Trophoblast cell (in vitro differentiated cells and primary cell): ENCODE results near the gene SHANK1.

ENCODE experiments used
- DNase-seq, 2 donors: peaks; one replicate each; pipeline ENCODE4 v3.0.0-alpha.2; 2016
- H2AFZ ChIP-seq: 2 replicates; pipeline ENCODE4 v1.6.1; 2013; ENCODE audit warnings: low read length, moderate library complexity, mild to moderate bottlenecking; ENCODE audit not compliant: insufficient read depth, poor library complexity
- H2AK5ac ChIP-seq: 2 replicates; pipeline ENCODE4 v1.6.1; 2013; ENCODE audit warnings: mild to moderate bottlenecking, low read length
- H2BK120ac ChIP-seq: 2 replicates; pipeline ENCODE4 v1.6.1; 2013; ENCODE audit warnings: low read length, mild to moderate bottlenecking, moderate library complexity; ENCODE audit not compliant: insufficient read depth, poor library complexity
- H2BK12ac ChIP-seq: 2 replicates; pipeline ENCODE4 v1.6.1; 2013; ENCODE audit warnings: mild to moderate bottlenecking, low read length, moderate library complexity
- H2BK5ac ChIP-seq: 2 replicates; pipeline ENCODE4 v1.6.1; 2013; ENCODE audit warnings: low read length, low read depth, moderate library complexity, mild to moderate bottlenecking; ENCODE audit not compliant: poor library complexity
- H3K14ac ChIP-seq: 2 replicates; pipeline ENCODE4 v1.6.1; 2013; ENCODE audit warnings: mild to moderate bottlenecking, low read length
- H3K18ac ChIP-seq: 2 replicates; pipeline ENCODE4 v1.6.1; 2013; ENCODE audit warnings: mild to moderate bottlenecking, low read length
- H3K23ac ChIP-seq: 2 replicates; pipeline ENCODE4 v1.6.1; 2013; ENCODE audit warnings: low read length
- H3K27ac ChIP-seq: 2 replicates; pipeline ENCODE4 v1.5.1; 2013; ENCODE audit warnings: low read depth, mild to moderate bottlenecking, inconsistent platforms, low read length, moderate library complexity
- H3K27me3 ChIP-seq: 2 replicates; pipeline ENCODE4 v1.6.1; 2013; ENCODE audit warnings: inconsistent platforms, mild to moderate bottlenecking, low read length, moderate library complexity; ENCODE audit not compliant: insufficient read depth
- H3K36me3 ChIP-seq, 2 experiments: 1 replicate in 1 of 2; 2 replicates in 1 of 2; pipeline ENCODE4 v1.6.1; 2013; ENCODE audit warnings: low read length in 2 of 2, mild to moderate bottlenecking in 2 of 2, moderate library complexity in 1 of 2; ENCODE audit not compliant: insufficient read depth in 2 of 2, control insufficient read depth in 1 of 2
- H3K4ac ChIP-seq: 2 replicates; pipeline ENCODE4 v1.6.1; 2013; ENCODE audit warnings: low read depth, mild to moderate bottlenecking, low read length, moderate library complexity
- H3K4me1 ChIP-seq, 2 experiments: 1 replicate in 1 of 2; 2 replicates in 1 of 2; pipeline ENCODE4 v1.6.1; 2013; ENCODE audit warnings: low read length in 2 of 2, mild to moderate bottlenecking in 2 of 2, moderate library complexity in 1 of 2; ENCODE audit not compliant: insufficient read depth in 2 of 2, control insufficient read depth in 1 of 2
- H3K4me2 ChIP-seq: 2 replicates; pipeline ENCODE4 v1.6.1; 2013; ENCODE audit warnings: inconsistent platforms, mild to moderate bottlenecking, low read length, moderate library complexity
- H3K4me3 ChIP-seq: 2 replicates; pipeline ENCODE4 v1.5.1; 2013; ENCODE audit warnings: mild to moderate bottlenecking, low read depth, low read length, inconsistent platforms
- H3K79me1 ChIP-seq: one replicate; pipeline ENCODE4 v1.6.1; 2013; ENCODE audit warnings: low read length
- H3K79me2 ChIP-seq: 2 replicates; pipeline ENCODE4 v1.6.1; 2013; ENCODE audit warnings: low read length, mild to moderate bottlenecking; ENCODE audit not compliant: control insufficient read depth, insufficient read depth, poor library complexity
- H3K9ac ChIP-seq: 2 replicates; pipeline ENCODE4 v1.6.1; 2013; ENCODE audit warnings: mild to moderate bottlenecking, low read length
- H3K9me3 ChIP-seq: 2 replicates; pipeline ENCODE4 v1.6.1; 2013; ENCODE audit warnings: low read depth, mild to moderate bottlenecking, control low read depth, inconsistent platforms, low read length; ENCODE audit not compliant: insufficient read depth
- H4K12ac ChIP-seq: 2 replicates; pipeline ENCODE4 v1.6.1; 2013; ENCODE audit warnings: low read depth, mild to moderate bottlenecking, low read length, moderate library complexity
- H4K8ac ChIP-seq: 2 replicates; pipeline ENCODE4 v1.6.1; 2013; ENCODE audit warnings: low read depth, mild to moderate bottlenecking, low read length, moderate library complexity
- H4K91ac ChIP-seq: one replicate; pipeline ENCODE4 v1.6.1; 2013; ENCODE audit warnings: low read depth, mild to moderate bottlenecking, low read length, moderate library complexity
- whole genome bisulfite sequencing: extraction: QIAGEN DNeasy Blood & Tissue Kit; methylation state at CpG from one replicate; pipeline ENCODE4 v1.1.7; 2013; ENCODE audit warnings: missing lambda C conversion rate; ENCODE audit not compliant: insufficient read length, insufficient coverage; ENCODE audit errors: extremely low coverage; 5-methylcytosine and 5-hydroxymethylcytosine counted together

The SHANK1 gene

DNA sequence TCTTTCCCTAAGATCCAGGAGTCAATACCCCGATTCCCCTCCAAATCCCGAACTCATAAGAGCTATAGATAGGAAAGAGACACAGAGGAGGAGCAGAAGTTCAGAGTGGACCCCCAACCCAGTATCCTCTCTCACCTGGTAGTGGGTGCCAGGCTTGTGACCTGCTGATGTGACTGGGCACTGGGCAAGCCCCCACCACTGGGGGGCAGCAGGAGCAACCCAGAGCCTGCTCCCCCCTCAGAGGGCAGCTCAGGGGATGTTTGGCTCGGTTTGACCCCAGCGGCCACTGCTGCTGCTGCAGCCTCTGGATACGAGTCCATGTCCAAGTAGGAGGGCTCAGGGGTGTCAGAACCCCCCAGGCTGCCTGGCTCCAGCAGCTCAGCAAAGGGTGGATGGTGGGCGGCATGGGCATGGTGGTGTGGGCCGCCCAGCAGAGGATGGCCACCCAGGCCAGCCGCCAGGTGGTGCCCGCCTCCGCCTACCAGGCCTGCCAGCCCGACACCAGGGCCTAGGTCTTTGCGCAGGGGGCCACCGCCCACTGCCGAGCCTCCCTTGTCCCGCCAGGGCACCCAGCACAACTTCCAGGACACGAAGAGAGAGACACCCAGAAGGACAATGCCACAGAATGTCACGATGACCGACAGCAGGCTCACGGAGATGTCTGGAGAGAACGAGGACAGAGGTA, 87.3 kb downstream of the SHANK1 start:
- Histone ChIP-seq H2BK5ac (no peak overlapping the region), H3K79me2 (no peaks in the 10 kb centered on the region), H4K91ac (no peak overlapping the region), H3K4ac (no peak overlapping the region), H3K4me3 (no peak overlapping the region), H3K9ac (no peak overlapping the region), H2BK12ac (no peak overlapping the region), H4K8ac (no peak overlapping the region), H3K9me3 (peaks cover 16% of the 10 kb centered on the region), H3K4me1 (no peaks in the 10 kb centered on the region), H3K36me3 (no peaks in the 10 kb centered on the region), H3K18ac (no peak overlapping the region), H3K14ac (no peak overlapping the region), H3K4me2 (no peak overlapping the region), H3K23ac (no peak overlapping the region), H2AK5ac (no peak overlapping the region), H2BK120ac (no peak overlapping the region), H2AFZ (no peak overlapping the region), H3K27ac (no peak overlapping the region), H3K79me1 (no peaks in the 10 kb centered on the region), H3K27me3 (peaks cover 1% of the 10 kb centered on the region), H4K12ac (no peak overlapping the region)
- WGBS, result no CpG with 5 or more reads among the region's 20 CpGs
- DNase-seq, result no peak

- H4K91ac ChIP-seq, result no peak overlapping the region
- peaks cover 5% of the 10 kb centered on the region for H3K9me3 ChIP-seq
These were observed 89.8 kb downstream of the SHANK1 start for GRCh38 chr19:50629801-50630200.

GRCh38 chr19:50629194-50629593, 90.4 kb downstream of the SHANK1 start:
- no peak overlapping the region for H2BK12ac ChIP-seq
- H2BK5ac ChIP-seq, result no peak overlapping the region
- H3K27ac ChIP-seq, result no peak overlapping the region
- H3K9ac ChIP-seq, result no peak overlapping the region
- no peak overlapping the region for H3K4me3 ChIP-seq
- no peak overlapping the region for H2AK5ac ChIP-seq
- no peaks in the 10 kb centered on the region for H3K79me2 ChIP-seq
- H3K4me1 ChIP-seq, result no peaks in the 10 kb centered on the region
- H3K36me3 ChIP-seq, result no peaks in the 10 kb centered on the region
- DNase-seq, result no peak
- no peak overlapping the region for H3K4ac ChIP-seq
- H3K9me3 ChIP-seq, result peaks cover 2% of the 10 kb centered on the region
- H4K91ac ChIP-seq, result no peak overlapping the region
- H3K14ac ChIP-seq, result no peak overlapping the region
- H3K23ac ChIP-seq, result no peak overlapping the region
- no peak overlapping the region for H2AFZ ChIP-seq
- no peak overlapping the region for H3K18ac ChIP-seq
- H3K27me3 ChIP-seq, result peaks cover 1% of the 10 kb centered on the region
- WGBS, result no CpG with 5 or more reads among the region's 20 CpGs
- no peaks in the 10 kb centered on the region for H3K79me1 ChIP-seq
- H2BK120ac ChIP-seq, result no peak overlapping the region
- no peak overlapping the region for H4K8ac ChIP-seq
- no peak overlapping the region for H4K12ac ChIP-seq
- no peak overlapping the region for H3K4me2 ChIP-seq

More at GRCh38 chr19:50629801-50630200, 89.8 kb downstream of the SHANK1 start:
- Histone ChIP-seq H3K27ac (no peak overlapping the region), H3K27me3 (peaks cover 1% of the 10 kb centered on the region), H3K4ac (no peak overlapping the region), H2BK12ac (no peak overlapping the region), H3K79me1 (no peaks in the 10 kb centered on the region), H2AK5ac (no peak overlapping the region), H3K4me1 (no peaks in the 10 kb centered on the region), H3K4me3 (peak overlapping the region; percentile 36), H2BK5ac (no peak overlapping the region), H3K79me2 (no peaks in the 10 kb centered on the region), H3K14ac (no peak overlapping the region), H2BK120ac (no peak overlapping the region), H3K9ac (no peak overlapping the region), H2AFZ (no peak overlapping the region), H4K8ac (no peak overlapping the region), H4K12ac (no peak overlapping the region), H3K4me2 (no peak overlapping the region), H3K18ac (no peak overlapping the region), H3K23ac (no peak overlapping the region), H3K36me3 (no peaks in the 10 kb centered on the region)
- no peak for DNase-seq
- WGBS, result no CpG with 5 or more reads among the region's 14 CpGs

DNA sequence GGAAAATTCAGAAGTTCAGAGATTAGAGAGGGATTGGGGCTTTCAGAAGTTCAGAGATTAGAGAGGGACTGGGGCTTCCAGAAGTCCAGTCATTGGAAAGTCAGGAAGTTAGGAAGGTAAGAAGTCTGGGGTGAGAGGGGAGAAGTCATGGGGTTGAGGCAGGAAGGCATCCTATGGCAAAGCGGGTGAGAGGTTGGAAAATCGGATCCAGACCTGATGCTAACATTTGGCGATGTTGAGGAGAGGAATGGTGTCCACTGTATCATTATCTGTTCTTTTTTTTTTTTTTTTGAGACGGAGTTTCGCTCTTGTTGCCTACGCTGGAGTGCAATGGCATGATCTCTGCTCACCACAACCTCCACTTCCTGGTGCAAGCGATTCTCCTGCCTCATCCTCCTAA, 91.1 kb downstream of the SHANK1 start:
- Histone ChIP-seq H3K27me3 (peaks cover 1% of the 10 kb centered on the region), H3K18ac (no peak overlapping the region), H3K4ac (no peak overlapping the region), H2BK5ac (no peak overlapping the region), H2AK5ac (no peak overlapping the region), H3K79me2 (no peaks in the 10 kb centered on the region), H3K79me1 (no peaks in the 10 kb centered on the region), H3K4me3 (no peak overlapping the region), H3K36me3 (no peaks in the 10 kb centered on the region), H3K9me3 (no peaks in the 10 kb centered on the region), H2BK12ac (no peak overlapping the region), H3K27ac (no peak overlapping the region), H3K4me1 (no peaks in the 10 kb centered on the region), H2BK120ac (no peak overlapping the region), H3K9ac (no peak overlapping the region), H4K8ac (no peak overlapping the region), H4K91ac (no peak overlapping the region), H3K23ac (no peak overlapping the region), H4K12ac (no peak overlapping the region), H2AFZ (no peak overlapping the region), H3K14ac (no peak overlapping the region), H3K4me2 (no peak overlapping the region)
- no CpG with 5 or more reads among the region's 7 CpGs for WGBS
- DNase-seq, result no peak
